Karpas-422 (cell line): ENCODE results near the gene RBL2. TPM values are rescaled to one million over a fixed set of nuclear protein-coding genes. Genes with fewer than 3 reads are reported as not detected.

Experiments
- DNase-seq: peaks from one replicate; pipeline ENCODE4 v3.0.0-alpha.2; 2015
- H2AFZ ChIP-seq: fragments of 200-600 bp; sonication (generic); 2 replicates; pipeline ENCODE4 v1.6.1; 2014; ENCODE audit warnings: antibody characterized with exemption, low read length, mixed read lengths
- H3K27ac ChIP-seq: fragments of 200-600 bp; sonication (generic); 2 replicates; pipeline ENCODE4 v1.5.1; 2014; ENCODE audit warnings: mild to moderate bottlenecking, low read length, moderate library complexity
- H3K27me3 ChIP-seq: fragments of 200-600 bp; sonication (generic); 2 replicates; pipeline ENCODE4 v1.6.1; 2014; ENCODE audit warnings: low read length, mixed read lengths
- H3K36me3 ChIP-seq: fragments of 200-600 bp; sonication (generic); 2 replicates; pipeline ENCODE4 v1.6.1; 2014; ENCODE audit warnings: low read length, mixed read lengths; ENCODE audit not compliant: insufficient read depth
- H3K4me1 ChIP-seq: fragments of 200-600 bp; sonication (generic); 2 replicates; pipeline ENCODE4 v1.6.1; 2014; ENCODE audit warnings: mild to moderate bottlenecking, low read length, mixed read lengths
- H3K4me2 ChIP-seq: fragments of 200-600 bp; sonication (generic); 2 replicates; pipeline ENCODE4 v1.6.1; 2014; ENCODE audit warnings: low read length, low read depth, mild to moderate bottlenecking; ENCODE audit not compliant: poor library complexity, severe bottlenecking
- H3K4me3 ChIP-seq: fragments of 200-600 bp; sonication (generic); 2 replicates; pipeline ENCODE4 v1.5.1; 2014; ENCODE audit warnings: mild to moderate bottlenecking, antibody characterized with exemption, low read length, mixed read lengths
- H3K79me2 ChIP-seq: fragments of 200-600 bp; sonication (generic); 2 replicates; pipeline ENCODE4 v1.6.1; 2014; ENCODE audit warnings: mild to moderate bottlenecking, low read length, mixed read lengths
- H3K9ac ChIP-seq: fragments of 200-600 bp; sonication (generic); 2 replicates; pipeline ENCODE4 v1.6.0; 2014; ENCODE audit warnings: low read length
- H3K9me2 ChIP-seq: fragments of 200-600 bp; sonication (generic), shearing (Covaris generic); replicated peaks from 2 replicates; pipeline ENCODE4 v1.6.0; 2014; ENCODE audit warnings: mild to moderate bottlenecking, low read length, moderate library complexity; ENCODE audit not compliant: insufficient read depth
- H3K9me3 ChIP-seq: fragments of 300-700, 200-600 bp; sonication (generic); 2 replicates; pipeline ENCODE4 v1.6.1; 2014; ENCODE audit warnings: low read length, mixed read lengths
- H4K20me1 ChIP-seq: fragments of 200-600 bp; sonication (generic); 2 replicates; pipeline ENCODE4 v1.6.1; 2014; ENCODE audit warnings: mild to moderate bottlenecking, antibody characterized with exemption, low read length, low read depth; ENCODE audit not compliant: insufficient read depth
- total RNA-seq: library from RNA; depleted of rRNA; stranded (reverse); fragments of >200 nt; shearing (Covaris generic); gene quantifications from 2 replicates; pipeline ENCODE4 v1.2.3, GENCODE V29; 2014; ENCODE audit warnings: low replicate concordance

RBL2 gene
- total RNA-seq, 1 experiment from 2014 or later: 97.9 TPM

GRCh38 chr16:53433930-53434376 lies 318 bp upstream of the RBL2 start:
- H3K9me2 ChIP-seq: no peaks in the 10 kb centered on the region
- DNase-seq: no peak
- peaks cover 25% of the 10 kb centered on the region for H3K4me1 ChIP-seq
- peak overlapping the region; percentile 98 for H2AFZ ChIP-seq
- H4K20me1 ChIP-seq: peaks cover 13% of the 10 kb centered on the region
- H3K27me3 ChIP-seq: no peaks in the 10 kb centered on the region
- H3K27ac ChIP-seq: no peak overlapping the region
- H3K36me3 ChIP-seq: no peaks in the 10 kb centered on the region
- H3K4me3 ChIP-seq: peak overlapping the region; percentile 82
- H3K9ac ChIP-seq: peak overlapping the region; percentile 42
- no peaks in the 10 kb centered on the region for H3K9me3 ChIP-seq
- peak overlapping the region; percentile 78 for H3K4me2 ChIP-seq
- peaks cover 42% of the 10 kb centered on the region for H3K79me2 ChIP-seq

- H2AFZ ChIP-seq: peak overlapping the region; percentile 82; the same call in 1 of the 2 replicates
- peaks cover 25% of the 10 kb centered on the region for H3K4me1 ChIP-seq
- H3K36me3 ChIP-seq: peaks cover 3% of the 10 kb centered on the region; the same call in 1 of the 2 replicates
- H3K27ac ChIP-seq: peak overlapping the region; percentile 62
- H3K27me3 ChIP-seq: no peaks in the 10 kb centered on the region
- peak overlapping the region; percentile 78 for H3K4me2 ChIP-seq
- H4K20me1 ChIP-seq: peaks cover 13% of the 10 kb centered on the region
- H3K79me2 ChIP-seq: peaks cover 52% of the 10 kb centered on the region
- peak overlapping the region; percentile 94 for H3K9ac ChIP-seq
- H3K9me3 ChIP-seq: no peaks in the 10 kb centered on the region
- H3K4me3 ChIP-seq: peak overlapping the region; percentile 82
- H3K9me2 ChIP-seq: no peaks in the 10 kb centered on the region
- peak; percentile 93 for DNase-seq
These were observed 906 bp downstream of the RBL2 start for GRCh38 chr16:53435066-53435688.

- Histone ChIP-seq H3K4me1 (peaks cover 20% of the 10 kb centered on the region), H3K27me3 (no peaks in the 10 kb centered on the region), H3K79me2 (peaks cover 60% of the 10 kb centered on the region), H3K9ac (no peak overlapping the region), H3K9me3 (no peaks in the 10 kb centered on the region), H3K9me2 (no peaks in the 10 kb centered on the region), H4K20me1 (peaks cover 13% of the 10 kb centered on the region), H3K27ac (no peak overlapping the region), H3K4me3 (no peak overlapping the region), H2AFZ (no peak overlapping the region), H3K36me3 (peaks cover 17% of the 10 kb centered on the region), H3K4me2 (no peak overlapping the region)
- no peak for DNase-seq
These were observed 5.9 kb downstream of the RBL2 start for GRCh38 chr16:53440125-53440524.

GRCh38 chr16:53445534-53445933 lies 11.3 kb downstream of the RBL2 start:
- peaks cover 16% of the 10 kb centered on the region for H3K79me2 ChIP-seq
- H2AFZ ChIP-seq: no peak overlapping the region
- H3K27me3 ChIP-seq: no peaks in the 10 kb centered on the region
- peaks cover 18% of the 10 kb centered on the region for H3K36me3 ChIP-seq
- H3K4me2 ChIP-seq: no peak overlapping the region
- no peak overlapping the region for H3K27ac ChIP-seq
- H3K4me1 ChIP-seq: peaks cover 14% of the 10 kb centered on the region
- no peak overlapping the region for H3K9ac ChIP-seq
- H3K9me3 ChIP-seq: no peaks in the 10 kb centered on the region
- no peaks in the 10 kb centered on the region for H3K9me2 ChIP-seq
- H3K4me3 ChIP-seq: no peak overlapping the region
- no peak for DNase-seq
- no peaks in the 10 kb centered on the region for H4K20me1 ChIP-seq

GRCh38 chr16:53446090-53446489 lies 11.8 kb downstream of the RBL2 start:
- H3K36me3 ChIP-seq: peaks cover 19% of the 10 kb centered on the region
- H3K9ac ChIP-seq: no peak overlapping the region
- H4K20me1 ChIP-seq: no peaks in the 10 kb centered on the region
- no peak for DNase-seq
- no peak overlapping the region for H2AFZ ChIP-seq
- H3K4me2 ChIP-seq: no peak overlapping the region
- no peak overlapping the region for H3K27ac ChIP-seq
- H3K27me3 ChIP-seq: no peaks in the 10 kb centered on the region
- H3K9me3 ChIP-seq: no peaks in the 10 kb centered on the region
- no peaks in the 10 kb centered on the region for H3K9me2 ChIP-seq
- no peak overlapping the region for H3K4me3 ChIP-seq
- H3K4me1 ChIP-seq: peaks cover 18% of the 10 kb centered on the region
- H3K79me2 ChIP-seq: peaks cover 19% of the 10 kb centered on the region; the same call in 1 of the 2 replicates

- H3K27ac ChIP-seq: peak overlapping the region; percentile 86
- H4K20me1 ChIP-seq: no peaks in the 10 kb centered on the region
- H3K9ac ChIP-seq: peak overlapping the region; percentile 39
- DNase-seq: peak; percentile 77
- H3K4me3 ChIP-seq: peak overlapping the region; percentile 44
- 0 out of 2 replicates have a peak overlapping the region, but pooled peaks have one; percentile 39 for H2AFZ ChIP-seq
- H3K9me3 ChIP-seq: no peaks in the 10 kb centered on the region
- peaks cover 18% of the 10 kb centered on the region; the same call in 1 of the 2 replicates for H3K79me2 ChIP-seq
- H3K36me3 ChIP-seq: peaks cover 32% of the 10 kb centered on the region
- H3K9me2 ChIP-seq: no peaks in the 10 kb centered on the region
- peak overlapping the region; percentile 77 for H3K4me2 ChIP-seq
- no peaks in the 10 kb centered on the region for H3K27me3 ChIP-seq
- H3K4me1 ChIP-seq: peaks cover 18% of the 10 kb centered on the region
These were observed 15.7 kb downstream of the RBL2 start for GRCh38 chr16:53449816-53450517.

GRCh38 chr16:53453928-53454327 lies 19.7 kb downstream of the RBL2 start:
- H3K27me3 ChIP-seq: no peaks in the 10 kb centered on the region
- H3K4me1 ChIP-seq: peaks cover 18% of the 10 kb centered on the region
- no peak overlapping the region for H3K27ac ChIP-seq
- no peaks in the 10 kb centered on the region for H4K20me1 ChIP-seq
- no peaks in the 10 kb centered on the region for H3K9me2 ChIP-seq
- no peak for DNase-seq
- peaks cover 15% of the 10 kb centered on the region; the same call in 1 of the 2 replicates for H3K79me2 ChIP-seq
- H3K9me3 ChIP-seq: no peaks in the 10 kb centered on the region
- H3K4me3 ChIP-seq: no peak overlapping the region
- no peak overlapping the region for H3K9ac ChIP-seq
- H2AFZ ChIP-seq: no peak overlapping the region
- peaks cover 39% of the 10 kb centered on the region for H3K36me3 ChIP-seq
- no peak overlapping the region for H3K4me2 ChIP-seq

- no peak overlapping the region for H3K27ac ChIP-seq
- H3K4me3 ChIP-seq: no peak overlapping the region
- H2AFZ ChIP-seq: no peak overlapping the region
- no peak overlapping the region for H3K4me2 ChIP-seq
- H3K27me3 ChIP-seq: no peaks in the 10 kb centered on the region
- no peaks in the 10 kb centered on the region for H3K9me2 ChIP-seq
- peaks cover 47% of the 10 kb centered on the region for H3K36me3 ChIP-seq
- H3K9ac ChIP-seq: no peak overlapping the region
- no peaks in the 10 kb centered on the region for H3K9me3 ChIP-seq
- H3K4me1 ChIP-seq: no peaks in the 10 kb centered on the region; the same call in 1 of the 2 replicates
- DNase-seq: no peak
- H4K20me1 ChIP-seq: no peaks in the 10 kb centered on the region
- H3K79me2 ChIP-seq: 0 out of 2 replicates have a peak, but pooled peaks cover 6% of the 10 kb centered on the region
These were observed 22.4 kb downstream of the RBL2 start for GRCh38 chr16:53456625-53457024.
